Erythroblast (primary cell): ENCODE data around the gene RBFOX2.
"Not testable (repeated sequence)": the region's sequence is repeated elsewhere in the genome, so short reads cannot be mapped to it uniquely, and the experiment has no call there.

Source experiments
- DNase-seq, 2 experiments: peaks; one replicate each; lab custom pipeline; 2025; lab: John Stamatoyannopoulos, UW
- GATA1 ChIP-seq: IDR thresholded peaks from 2 replicates; pipeline ENCODE4 v1.6.1; 2011; ENCODE audit warnings: low read depth, mild to moderate bottlenecking, control low read depth, low read length, moderate library complexity
- POLR2A ChIP-seq: IDR thresholded peaks from 2 replicates; pipeline ENCODE4 v1.6.1; 2011; ENCODE audit warnings: mild to moderate bottlenecking, low read length

Gene RBFOX2

GRCh38 chr22:36010090-36010489 lies 18.5 kb downstream of the RBFOX2 start:
- DNase-seq, result peak in 1 of 2 experiments; percentile 22
- TF ChIP-seq POLR2A (no peak), GATA1 (no peak)

- TF ChIP-seq POLR2A (no peak), GATA1 (no peak)
- no peak for DNase-seq
Measured at GRCh38 chr22:36009085-36009484, 19.5 kb downstream of the RBFOX2 start.

GRCh38 chr22:36008565-36008964 lies 20.1 kb downstream of the RBFOX2 start:
- no peak for DNase-seq
- TF ChIP-seq GATA1, result no peak
- no peak for TF ChIP-seq POLR2A

GRCh38 chr22:36008131-36008530 lies 20.5 kb downstream of the RBFOX2 start:
- TF ChIP-seq GATA1, result no peak
- no peak for TF ChIP-seq POLR2A
- no peak for DNase-seq

- TF ChIP-seq GATA1, result no peak
Measured at GRCh38 chr22:36003972-36004674, 24.5 kb downstream of the RBFOX2 start.

GRCh38 chr22:36002718-36003260 lies 25.8 kb downstream of the RBFOX2 start:
- no peak for TF ChIP-seq POLR2A
- TF ChIP-seq GATA1, result no peak

More at GRCh38 chr22:36003972-36004674, 24.5 kb downstream of the RBFOX2 start:
- DNase-seq, result no peak

GRCh38 chr22:36002084-36002483 lies 26.5 kb downstream of the RBFOX2 start:
- DNase-seq, result no peak

More at GRCh38 chr22:36002718-36003260, 25.8 kb downstream of the RBFOX2 start:
- no peak for DNase-seq

GRCh38 chr22:35998748-35999147 lies 29.9 kb downstream of the RBFOX2 start:
- TF ChIP-seq POLR2A (no peak), GATA1 (no peak)
- no peak for DNase-seq

More at GRCh38 chr22:36002084-36002483, 26.5 kb downstream of the RBFOX2 start:
- TF ChIP-seq POLR2A (no peak), GATA1 (no peak)

GRCh38 chr22:35997438-35997837 lies 31.2 kb downstream of the RBFOX2 start:
- no peak for TF ChIP-seq GATA1
- no peak for TF ChIP-seq POLR2A
- DNase-seq, result no peak

GRCh38 chr22:35996596-35996995 lies 32.0 kb downstream of the RBFOX2 start:
- TF ChIP-seq GATA1, result no peak
- TF ChIP-seq POLR2A, result no peak
- DNase-seq, result no peak

- TF ChIP-seq GATA1, result no peak
- no peak for TF ChIP-seq POLR2A
- DNase-seq, result no peak
Measured at GRCh38 chr22:35995772-35996171, 32.9 kb downstream of the RBFOX2 start.

GRCh38 chr22:35995348-35995747 lies 33.3 kb downstream of the RBFOX2 start:
- TF ChIP-seq POLR2A (no peak), GATA1 (no peak)
- no peak for DNase-seq

- DNase-seq, result not testable (repeated sequence)
Measured at GRCh38 chr22:35993727-35994126, 34.9 kb downstream of the RBFOX2 start.

- no peak for DNase-seq
- TF ChIP-seq POLR2A (no peak), GATA1 (no peak)
Measured at GRCh38 chr22:35993048-35993714, 35.4 kb downstream of the RBFOX2 start.
